Measurements from ENCODE around the gene PFKL. TPM values are rescaled to one million over a fixed set of nuclear protein-coding genes. Genes with fewer than 3 reads are reported as not detected.

The PFKL gene
- polyA plus RNA-seq, 4 donors: 138 to 281 (median 216) TPM

GRCh38 chr21:44329086-44329889, 29.4 kb downstream of the PFKL start:
- WGBS, 3 donors: 33 to 74% (median 64%) methylated on average over 25 to 26 of the region's 26 CpGs
- Histone ChIP-seq H3K4me3 (ENCODE audit: low read depth in 1 of 3, low read length in 3 of 3) (no peak overlapping the region), H3K4me1 (ENCODE audit: control insufficient read depth in 3 of 3, insufficient read depth in 2 of 3, low read depth in 1 of 3, low read length in 2 of 3) (no peaks in the 10 kb centered on the region), H3K9me3 (ENCODE audit: control insufficient read depth in 2 of 2, insufficient read depth in 1 of 2, low read depth in 1 of 2, low read length in 1 of 2) (no peaks in the 10 kb centered on the region), H3K36me3 (ENCODE audit: control insufficient read depth in 3 of 3, insufficient read depth in 2 of 3, low read depth in 1 of 3, low read length in 3 of 3) (peaks cover 7 to 87% (median 8%) of the 10 kb centered on the region in 3 donors), H3K27me3 (ENCODE audit: control insufficient read depth in 3 of 3, insufficient read depth in 3 of 3, low read length in 3 of 3) (no peaks in the 10 kb centered on the region), H3K27ac (ENCODE audit: low read depth in 1 of 3, low read length in 2 of 3) (no peak overlapping the region)
- FAIRE-seq (no peak), DNase-seq (peak; percentile 16 to 22)

- Histone ChIP-seq H3K4me1 (ENCODE audit: control insufficient read depth in 3 of 3, insufficient read depth in 2 of 3, low read depth in 1 of 3, low read length in 2 of 3) (no peaks in the 10 kb centered on the region), H3K27me3 (ENCODE audit: control insufficient read depth in 3 of 3, insufficient read depth in 3 of 3, low read length in 3 of 3) (no peaks in the 10 kb centered on the region), H3K36me3 (ENCODE audit: control insufficient read depth in 3 of 3, insufficient read depth in 2 of 3, low read depth in 1 of 3, low read length in 3 of 3) (peaks cover 2 to 84% (median 7%) of the 10 kb centered on the region in 3 donors), H3K9me3 (ENCODE audit: control insufficient read depth in 2 of 2, insufficient read depth in 1 of 2, low read depth in 1 of 2, low read length in 1 of 2) (no peaks in the 10 kb centered on the region), H3K27ac (ENCODE audit: low read depth in 1 of 3, low read length in 2 of 3) (no peak overlapping the region), H3K4me3 (ENCODE audit: low read depth in 1 of 3, low read length in 3 of 3) (no peak overlapping the region)
- no peak for FAIRE-seq
- 85 to 89% (median 85%) methylated on average over 41 to 44 of the region's 44 CpGs for WGBS, 3 donors
- no peak for DNase-seq
Observed at GRCh38 chr21:44329971-44330681, 30.3 kb downstream of the PFKL start.

- no peak for FAIRE-seq
Observed at GRCh38 chr21:44330698-44331097, 30.8 kb downstream of the PFKL start.

GRCh38 chr21:44331209-44331608, 31.4 kb downstream of the PFKL start:
- H3K9me3 ChIP-seq (ENCODE audit: control insufficient read depth in 2 of 2, insufficient read depth in 1 of 2, low read depth in 1 of 2, low read length in 1 of 2): no peaks in the 10 kb centered on the region
- WGBS, 3 donors: 86 to 91% (median 90%) methylated on average over 14 to 16 of the region's 16 CpGs
- H3K4me1 ChIP-seq (ENCODE audit: control insufficient read depth in 3 of 3, insufficient read depth in 2 of 3, low read depth in 1 of 3, low read length in 2 of 3): no peaks in the 10 kb centered on the region
- H3K36me3 ChIP-seq (ENCODE audit: control insufficient read depth in 3 of 3, insufficient read depth in 2 of 3, low read depth in 1 of 3, low read length in 3 of 3): peaks cover 0 to 84% (median 3%) of the 10 kb centered on the region in 3 donors
- no peak overlapping the region for H3K27ac ChIP-seq (ENCODE audit: low read depth in 1 of 3, low read length in 2 of 3)
- DNase-seq (no peak), FAIRE-seq (no peak)
- H3K27me3 ChIP-seq (ENCODE audit: control insufficient read depth in 3 of 3, insufficient read depth in 3 of 3, low read length in 3 of 3): no peaks in the 10 kb centered on the region
- no peak overlapping the region for H3K4me3 ChIP-seq (ENCODE audit: low read depth in 1 of 3, low read length in 3 of 3)

More at GRCh38 chr21:44330698-44331097, 30.8 kb downstream of the PFKL start:
- Histone ChIP-seq H3K9me3 (ENCODE audit: control insufficient read depth in 2 of 2, insufficient read depth in 1 of 2, low read depth in 1 of 2, low read length in 1 of 2) (no peaks in the 10 kb centered on the region), H3K36me3 (ENCODE audit: control insufficient read depth in 3 of 3, insufficient read depth in 2 of 3, low read depth in 1 of 3, low read length in 3 of 3) (peaks cover 0 to 84% (median 4%) of the 10 kb centered on the region in 3 donors), H3K27ac (ENCODE audit: low read depth in 1 of 3, low read length in 2 of 3) (no peak overlapping the region), H3K4me1 (ENCODE audit: control insufficient read depth in 3 of 3, insufficient read depth in 2 of 3, low read depth in 1 of 3, low read length in 2 of 3) (no peaks in the 10 kb centered on the region), H3K4me3 (ENCODE audit: low read depth in 1 of 3, low read length in 3 of 3) (no peak overlapping the region), H3K27me3 (ENCODE audit: control insufficient read depth in 3 of 3, insufficient read depth in 3 of 3, low read length in 3 of 3) (no peaks in the 10 kb centered on the region)
- WGBS, 3 donors: 78 to 85% (median 82%) methylated on average over 17 to 18 of the region's 18 CpGs
- DNase-seq: no peak

GRCh38 chr21:44331650-44332307, 31.9 kb downstream of the PFKL start:
- no peak overlapping the region for H3K27ac ChIP-seq (ENCODE audit: low read depth in 1 of 3, low read length in 2 of 3)
- 79 to 83% (median 81%) methylated on average over 20 of the region's 20 CpGs for WGBS, 3 donors
- H3K27me3 ChIP-seq (ENCODE audit: control insufficient read depth in 3 of 3, insufficient read depth in 3 of 3, low read length in 3 of 3): no peaks in the 10 kb centered on the region
- H3K4me1 ChIP-seq (ENCODE audit: control insufficient read depth in 3 of 3, insufficient read depth in 2 of 3, low read depth in 1 of 3, low read length in 2 of 3): no peaks in the 10 kb centered on the region
- peaks cover 0 to 84% (median 3%) of the 10 kb centered on the region in 3 donors for H3K36me3 ChIP-seq (ENCODE audit: control insufficient read depth in 3 of 3, insufficient read depth in 2 of 3, low read depth in 1 of 3, low read length in 3 of 3)
- H3K9me3 ChIP-seq (ENCODE audit: control insufficient read depth in 2 of 2, insufficient read depth in 1 of 2, low read depth in 1 of 2, low read length in 1 of 2): no peaks in the 10 kb centered on the region
- DNase-seq (no peak), FAIRE-seq (no peak)
- H3K4me3 ChIP-seq (ENCODE audit: low read depth in 1 of 3, low read length in 3 of 3): no peak overlapping the region

GRCh38 chr21:44332383-44332782, 32.5 kb downstream of the PFKL start:
- FAIRE-seq (no peak), DNase-seq (no peak)
- Histone ChIP-seq H3K4me3 (ENCODE audit: low read depth in 1 of 3, low read length in 3 of 3) (no peak overlapping the region), H3K4me1 (ENCODE audit: control insufficient read depth in 3 of 3, insufficient read depth in 2 of 3, low read depth in 1 of 3, low read length in 2 of 3) (peaks cover 0 to under 1% (median 0%) of the 10 kb centered on the region in 3 donors), H3K27ac (ENCODE audit: low read depth in 1 of 3, low read length in 2 of 3) (no peak overlapping the region), H3K9me3 (ENCODE audit: control insufficient read depth in 2 of 2, insufficient read depth in 1 of 2, low read depth in 1 of 2, low read length in 1 of 2) (no peaks in the 10 kb centered on the region), H3K36me3 (ENCODE audit: control insufficient read depth in 3 of 3, insufficient read depth in 2 of 3, low read depth in 1 of 3, low read length in 3 of 3) (peaks cover 0 to 82% (median 0%) of the 10 kb centered on the region in 3 donors), H3K27me3 (ENCODE audit: control insufficient read depth in 3 of 3, insufficient read depth in 3 of 3, low read length in 3 of 3) (no peaks in the 10 kb centered on the region)
- 90 to 93% (median 91%) methylated on average over 15 to 17 of the region's 17 CpGs for WGBS, 3 donors

GRCh38 chr21:44332965-44333364, 33.1 kb downstream of the PFKL start:
- no peak overlapping the region for H3K27ac ChIP-seq (ENCODE audit: low read depth in 1 of 3, low read length in 2 of 3)
- DNase-seq (no peak), FAIRE-seq (no peak)
- H3K4me1 ChIP-seq (ENCODE audit: control insufficient read depth in 3 of 3, insufficient read depth in 2 of 3, low read depth in 1 of 3, low read length in 2 of 3): peaks cover 0 to 6% (median 0%) of the 10 kb centered on the region in 3 donors
- no peak overlapping the region for H3K4me3 ChIP-seq (ENCODE audit: low read depth in 1 of 3, low read length in 3 of 3)
- 97 to 98% (median 98%) methylated on average over 22 of the region's 22 CpGs for WGBS, 3 donors
- H3K36me3 ChIP-seq (ENCODE audit: control insufficient read depth in 3 of 3, insufficient read depth in 2 of 3, low read depth in 1 of 3, low read length in 3 of 3): peaks cover 0 to 76% (median 0%) of the 10 kb centered on the region in 3 donors
- H3K27me3 ChIP-seq (ENCODE audit: control insufficient read depth in 3 of 3, insufficient read depth in 3 of 3, low read length in 3 of 3): no peaks in the 10 kb centered on the region
- H3K9me3 ChIP-seq (ENCODE audit: control insufficient read depth in 2 of 2, insufficient read depth in 1 of 2, low read depth in 1 of 2, low read length in 1 of 2): no peaks in the 10 kb centered on the region

Data from small intestine (tissue), 7 donors.